HepG2 (cell line): ENCODE measurements around the gene ATP5F1E. TPM values are rescaled to one million over a fixed set of nuclear protein-coding genes. Genes with fewer than 3 reads are reported as not detected.

Source experiments
- ATF5 ChIP-seq: sonication (generic); formaldehyde crosslinking; IDR thresholded peaks from 2 replicates; pipeline ENCODE4 v1.4.0; 2020; ENCODE audit warnings: mild to moderate bottlenecking, low read depth, missing genetic modification reagents
- FOXA3 ChIP-seq: IDR thresholded peaks from 2 replicates; pipeline ENCODE4 v1.6.1; 2016; ENCODE audit warnings: missing genetic modification reagents, missing compliant biosample characterization
- GABPB1 ChIP-seq: IDR thresholded peaks from 2 replicates; pipeline ENCODE4 v1.6.1; 2016; ENCODE audit warnings: mild to moderate bottlenecking, missing genetic modification reagents, moderate library complexity, missing compliant biosample characterization
- GPBP1L1 ChIP-seq: sonication (generic); formaldehyde crosslinking; IDR thresholded peaks from 2 replicates; pipeline ENCODE4 v1.5.0; 2020; ENCODE audit warnings: mild to moderate bottlenecking, missing genetic modification reagents
- HES4 ChIP-seq: sonication (generic); formaldehyde crosslinking; IDR thresholded peaks from 2 replicates; pipeline ENCODE4 v1.9.0; 2021; ENCODE audit warnings: mild to moderate bottlenecking, missing genetic modification reagents, borderline replicate concordance
- MTF1 ChIP-seq: sonication (generic); formaldehyde crosslinking; IDR thresholded peaks from 2 replicates; pipeline ENCODE4 v1.5.0; 2020; ENCODE audit warnings: missing genetic modification reagents
- MYC ChIP-seq: sonication (generic); formaldehyde crosslinking; IDR thresholded peaks from 2 replicates; pipeline ENCODE4 v1.9.0; 2021; ENCODE audit warnings: missing genetic modification reagents, borderline replicate concordance
- NONO ChIP-seq, 2 experiments: fragments of 450-650 bp in 1 of 2; sonication (generic) in 1 of 2; formaldehyde crosslinking in 1 of 2; IDR thresholded peaks in 1 of 2; conservative IDR thresholded peaks in 1 of 2; 2 replicates each; pipeline versions ENCODE4 v1.6.1 to v1.8.0; 2017 to 2022; ENCODE audit warnings: mild to moderate bottlenecking in 1 of 2, missing genetic modification reagents in 1 of 2, moderate library complexity in 1 of 2
- RFX1 ChIP-seq: fragments of 450-650 bp; IDR thresholded peaks from 2 replicates; pipeline ENCODE4 v1.6.1; 2017
- SMC3 ChIP-seq: IDR thresholded peaks from 2 replicates; pipeline ENCODE4 v1.6.1; 2011; ENCODE audit warnings: low read length, improper control_type of control experiment
- SOX13 ChIP-seq, 3 experiments: fragments of 450-650 bp in 1 of 3; sonication (generic) in 1 of 3; formaldehyde crosslinking in 1 of 3; IDR thresholded peaks in 2 of 3; conservative IDR thresholded peaks in 1 of 3; 2 replicates each; pipeline versions ENCODE4 v1.5.0 to v1.6.1; 2016 to 2020; ENCODE audit warnings: antibody characterized with exemption in 1 of 3, mild to moderate bottlenecking in 1 of 3, missing compliant biosample characterization in 1 of 3, missing genetic modification reagents in 1 of 3, moderate library complexity in 1 of 3
- THAP9 ChIP-seq: sonication (generic); formaldehyde crosslinking; IDR thresholded peaks from 2 replicates; pipeline ENCODE4; 2020; ENCODE audit warnings: missing genetic modification reagents, mild to moderate bottlenecking, borderline replicate concordance
- TRIM24 ChIP-seq: sonication (generic); formaldehyde crosslinking; IDR thresholded peaks from 2 replicates; pipeline ENCODE4 v1.8.0; 2022; ENCODE audit warnings: mild to moderate bottlenecking, missing genetic modification reagents
- U2AF2 ChIP-seq: fragments of 200-400 bp; formaldehyde crosslinking; IDR thresholded peaks from 2 replicates; pipeline ENCODE4 v1.6.1; 2017; ENCODE audit warnings: low read depth, mild to moderate bottlenecking, low read length
- ZNF18 ChIP-seq: sonication (generic); formaldehyde crosslinking; IDR thresholded peaks from 2 replicates; pipeline ENCODE4 v1.8.0; 2022; ENCODE audit warnings: mild to moderate bottlenecking, missing genetic modification reagents; ENCODE audit not compliant: insufficient replicate concordance
- ZNF205 ChIP-seq: IDR thresholded peaks from 2 replicates; pipeline ENCODE4 v1.6.1; 2018; ENCODE audit warnings: missing biosample characterization, missing genetic modification reagents
- ZNF33B ChIP-seq: sonication (generic); formaldehyde crosslinking; IDR thresholded peaks from 2 replicates; pipeline ENCODE4 v1.5.1; 2020; ENCODE audit warnings: mild to moderate bottlenecking, missing genetic modification reagents
- ZNF503 ChIP-seq: sonication (generic); formaldehyde crosslinking; IDR thresholded peaks from 2 replicates; pipeline ENCODE4 v1.4.0; 2020; ENCODE audit warnings: missing genetic modification reagents
- ZNF546 ChIP-seq: sonication (generic); formaldehyde crosslinking; conservative IDR thresholded peaks from 2 replicates; pipeline ENCODE4 v1.8.1; 2023; ENCODE audit warnings: mild to moderate bottlenecking, missing genetic modification reagents
- polyA plus RNA-seq, 8 experiments: library from polyadenylated mRNA; depleted of rRNA in 3 of 8; stranded (reverse) in 7 of 8; unstranded in 1 of 8; fragments of >200 nt; fragmentation: Illumina TruSeq in 4 of 8; extraction: Trizol in 4 of 8; gene quantifications; 2 replicates each; pipeline versions ENCODE4 v1.2.1 to v1.2.3, GENCODE V29; 2011 to 2016; ENCODE audit warnings: low read depth in 4 of 8, missing spikeins in 1 of 8, mixed read lengths in 1 of 8; ENCODE audit not compliant: insufficient read depth in 1 of 8
- total RNA-seq, 5 experiments: library from RNA; depleted of rRNA; stranded (reverse); fragments of >200 nt; fragmentation: Illumina TruSeq; extraction: Trizol; gene quantifications; 2 replicates each; pipeline ENCODE4 v1.2.3, GENCODE V29; 2016; ENCODE audit warnings: low read depth in 1 of 5

Gene ATP5F1E
- total and polyA plus RNA-seq, 2 of the 13 experiments (the other 11 are each of a cell fraction or from before 2014, with no cell fraction given), result 121 to 134 TPM

GRCh38 chr20:59005523-59006166 lies 26.5 kb downstream of the ATP5F1E start (continued):
- TF ChIP-seq SMC3, result no peak
- no peak for TF ChIP-seq ZNF18 (CRISPR knock-in tag)
- TF ChIP-seq TRIM24 (CRISPR knock-in tag), result 0 out of 2 replicates have a peak, but pooled peaks have one; percentile 1
- peak; percentile 66; the same call in 1 of the 2 replicates for TF ChIP-seq ZNF33B (CRISPR knock-in tag)
- 0 out of 2 replicates have a peak, but pooled peaks have one; percentile 14 for TF ChIP-seq MYC
- no peak for TF ChIP-seq ATF5 (CRISPR knock-in tag)
- TF ChIP-seq FOXA3, result no peak
- TF ChIP-seq MTF1 (CRISPR knock-in tag), result no peak
- no peak; the same call in 1 of the 2 replicates for TF ChIP-seq HES4
- TF ChIP-seq SOX13 (IDR thresholded peaks at IDR 0.05), result no peak
- no peak for TF ChIP-seq SOX13 (CRISPR knock-in tag; conservative IDR thresholded peaks at IDR 0.05 in 1 of 2, IDR thresholded peaks at IDR 0.05 in 1 of 2)
- peak; percentile 26; the same call in 1 of the 2 replicates for TF ChIP-seq THAP9
- no peak for TF ChIP-seq ZNF205 (CRISPR knock-in tag)
- TF ChIP-seq GPBP1L1 (CRISPR knock-in tag), result no peak
- TF ChIP-seq NONO (IDR thresholded peaks at IDR 0.05), result no peak
- TF ChIP-seq NONO (CRISPR knock-in tag; conservative IDR thresholded peaks at IDR 0.05), result no peak
- TF ChIP-seq GABPB1 (CRISPR knock-in tag), result no peak
- no peak for TF ChIP-seq RFX1
- no peak for TF ChIP-seq U2AF2
- 0 out of 2 replicates have a peak, but pooled peaks have one; percentile 15 for TF ChIP-seq ZNF546 (CRISPR knock-in tag)
- TF ChIP-seq ZNF503 (CRISPR knock-in tag), result peak; percentile 51; the same call in 1 of the 2 replicates
